Measurements from ENCODE around the gene RAN.
A peak's percentile ranks its signal among the peaks of the same experiment; 100 is the strongest.
"Not testable (repeated sequence)": the region's sequence is repeated elsewhere in the genome, so short reads cannot be mapped to it uniquely, and the experiment has no call there.

Gene RAN

DNA sequence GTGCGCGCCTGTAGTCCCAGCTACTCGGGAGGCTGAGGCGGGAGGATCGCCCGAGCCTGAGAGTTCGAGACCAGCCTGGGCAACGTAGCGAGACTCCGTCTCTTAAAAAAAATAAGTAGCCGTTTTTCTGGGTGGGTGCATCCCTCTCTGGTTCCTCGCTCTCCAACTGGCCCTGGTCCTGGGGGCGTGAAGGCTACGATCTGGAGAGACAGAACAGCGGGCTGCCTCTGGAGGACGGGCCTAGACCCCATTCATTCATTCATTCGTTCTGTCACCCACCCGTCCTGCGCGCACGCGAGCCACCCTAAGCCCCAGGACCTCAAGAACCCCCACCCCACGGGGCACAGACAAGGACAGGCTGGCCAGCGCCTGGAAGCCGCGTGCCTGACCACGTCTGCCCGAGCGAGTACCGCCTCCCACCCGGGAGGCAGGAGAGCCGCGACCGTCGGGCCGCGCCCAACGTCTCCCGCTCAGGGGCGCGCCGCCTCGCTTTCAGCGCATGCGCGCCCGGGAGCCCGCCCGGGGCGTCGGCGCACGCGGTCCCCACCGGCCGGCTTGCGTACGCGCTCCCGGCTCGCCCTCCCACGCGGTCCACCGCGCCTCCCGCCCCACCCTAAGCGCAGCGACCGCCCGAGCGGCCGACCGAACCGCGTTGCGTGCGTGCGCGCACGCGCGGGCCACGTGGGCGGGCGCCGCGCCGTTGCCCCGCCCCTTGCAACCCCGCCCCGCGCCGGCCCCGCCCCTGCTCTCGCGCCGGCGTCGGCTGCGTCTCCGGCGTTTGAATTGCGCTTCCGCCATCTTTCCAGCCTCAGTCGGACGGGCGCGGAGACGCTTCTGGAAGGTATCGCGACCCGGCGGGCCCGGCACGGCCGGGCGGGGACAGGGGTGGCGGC is at the start of gene RAN:
RAN (plus strand) TSS at position 781 of the 893 bp plus-strand sequence. CDS start 528 bp downstream, outside the sequence.
- peak; percentile 43 for DNase-seq

DNA sequence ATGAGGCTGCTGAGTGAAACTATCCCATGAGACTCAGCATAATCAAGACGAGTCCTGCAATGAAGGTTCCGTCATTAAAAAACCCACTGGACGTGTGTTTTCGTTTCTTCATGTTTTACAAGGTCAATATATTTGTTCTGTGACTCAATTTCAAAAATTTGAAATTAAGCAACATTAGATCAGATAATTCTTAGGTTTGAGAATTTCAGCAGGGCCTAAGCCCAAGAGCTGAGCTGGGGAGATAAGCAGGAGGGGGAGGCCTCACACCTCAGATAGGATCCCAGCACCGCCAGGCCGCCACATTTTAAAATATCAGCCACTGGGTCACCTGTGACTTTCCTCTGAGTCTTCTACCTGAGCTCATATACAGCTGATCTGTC is 46.1 kb upstream of the RAN start:
- DNase-seq, result no peak

DNA sequence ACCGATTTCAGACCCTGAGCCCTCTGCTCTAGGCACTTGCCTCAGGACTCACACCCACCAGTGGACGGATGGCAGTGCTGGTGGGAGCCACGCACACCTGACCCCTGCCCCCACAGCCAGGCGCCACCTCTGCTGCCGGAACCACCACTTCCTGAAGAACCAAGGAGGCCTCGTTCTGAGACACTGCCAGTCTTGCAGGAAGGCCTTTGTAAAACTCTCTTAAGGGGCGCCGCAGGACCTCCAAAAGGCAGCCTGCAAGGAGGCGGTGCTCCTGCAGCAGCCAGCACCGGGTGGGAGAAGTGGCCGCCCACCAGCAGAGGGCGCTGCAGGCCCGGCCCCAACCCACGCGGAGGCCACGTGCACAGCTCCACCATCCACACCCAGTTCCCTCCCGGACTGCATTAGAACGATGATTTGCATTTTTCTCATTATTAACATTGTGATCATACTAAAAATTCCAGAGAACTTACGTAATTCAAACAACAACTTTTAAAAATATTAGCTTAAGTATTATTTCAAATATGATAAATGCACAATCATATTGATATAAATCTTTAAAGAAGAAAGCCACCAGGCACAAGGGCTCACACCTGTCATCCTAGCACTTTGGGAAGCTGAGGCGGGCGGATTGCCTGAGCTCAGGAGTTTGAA is 45.6 kb upstream of the RAN start:
- DNase-seq, result no peak

DNA sequence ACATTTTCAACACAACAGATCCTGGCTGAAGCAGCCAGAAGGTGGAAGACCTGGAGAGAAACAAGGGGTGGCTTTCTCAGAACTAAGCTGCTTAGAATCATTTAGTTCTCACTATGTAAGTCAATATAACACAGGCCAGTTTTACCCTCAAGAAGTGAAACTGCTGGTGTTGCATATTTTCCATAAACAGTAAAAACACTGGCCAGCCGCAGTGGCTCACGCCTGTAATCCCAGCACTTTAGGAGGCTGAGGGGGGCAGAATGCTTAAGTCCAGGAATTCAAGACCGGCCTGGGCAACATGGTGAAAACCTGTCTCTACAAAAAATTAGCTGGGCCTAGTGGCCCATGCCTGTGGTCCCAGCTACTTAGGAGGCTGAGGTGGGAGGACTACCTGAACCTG is 44.4 kb upstream of the RAN start:
- DNase-seq, result no peak

DNA sequence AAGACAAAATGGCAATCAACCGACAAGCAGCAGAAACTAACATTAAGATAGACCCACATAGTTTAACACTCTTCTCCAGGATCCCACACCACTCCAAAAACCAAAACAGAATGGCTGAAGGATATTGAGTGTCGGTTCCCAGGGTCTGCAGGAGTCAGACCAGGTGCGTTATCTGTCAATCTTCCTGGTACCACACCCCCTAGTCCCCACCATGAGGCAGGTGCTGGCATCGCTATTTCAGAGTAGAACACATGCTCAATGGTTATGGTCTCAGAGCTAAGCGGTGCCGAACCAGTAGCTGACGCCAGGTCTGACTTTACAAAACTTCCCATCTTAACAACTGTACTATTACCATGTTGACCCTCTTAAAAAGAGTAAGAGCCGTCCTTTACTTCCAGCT is 43.0 kb upstream of the RAN start:
- DNase-seq, result no peak

DNA sequence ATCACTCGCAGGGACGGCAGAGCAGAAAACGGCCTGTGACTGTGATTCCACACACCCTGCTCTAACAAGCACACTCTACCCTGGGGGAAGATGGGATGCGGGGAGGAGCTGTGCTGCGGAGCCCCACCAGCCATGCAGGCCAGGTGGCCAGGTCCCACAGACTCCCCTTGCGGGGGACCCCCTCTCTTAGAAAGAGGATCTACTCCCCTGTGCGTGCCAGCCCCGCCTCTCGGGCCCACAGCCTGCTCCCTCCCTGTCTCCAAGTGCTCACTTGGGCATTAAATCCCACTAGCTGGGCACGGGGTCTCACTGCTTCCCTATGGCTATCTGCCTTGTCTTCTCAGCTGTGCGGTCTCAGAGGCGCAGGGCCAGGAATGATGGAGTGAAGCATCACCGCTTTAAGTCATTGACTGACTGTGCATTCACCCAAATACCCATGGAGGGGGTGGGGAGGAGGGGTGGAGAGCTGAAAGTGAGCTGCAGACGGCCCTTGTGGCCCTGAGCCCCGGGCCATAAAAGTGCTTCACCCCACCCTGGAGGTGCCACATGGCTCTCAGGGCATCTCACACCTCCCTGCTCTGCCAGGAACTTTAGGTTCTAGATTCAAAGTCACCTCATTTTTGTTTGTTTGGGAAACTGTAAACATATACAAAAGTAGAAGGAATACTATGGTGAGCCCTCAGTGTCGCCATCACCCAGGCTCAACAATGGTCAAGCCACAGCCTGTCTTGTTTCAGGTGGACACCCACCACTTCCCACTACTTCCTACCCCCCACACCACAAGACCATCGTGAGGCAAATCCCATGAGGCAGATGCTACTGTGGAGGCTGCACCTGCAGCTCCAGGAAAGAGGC is 42.2 kb upstream of the RAN start:
- DNase-seq, result no peak

DNA sequence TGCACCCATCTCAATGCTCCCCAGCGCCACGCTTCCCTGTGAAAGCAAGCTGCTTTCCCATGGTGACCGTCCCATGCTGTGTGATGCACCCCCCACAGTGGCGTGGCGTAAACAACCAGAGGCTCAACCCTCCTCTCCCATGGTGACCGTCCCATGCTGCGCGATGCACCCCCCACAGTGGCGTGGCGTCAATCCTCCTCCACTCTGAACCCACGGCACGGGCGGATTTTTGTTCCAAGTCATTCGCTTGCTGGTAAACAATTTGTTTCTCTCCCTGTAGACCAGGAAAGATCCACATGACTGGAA is 41.7 kb upstream of the RAN start:
- no peak for DNase-seq

DNA sequence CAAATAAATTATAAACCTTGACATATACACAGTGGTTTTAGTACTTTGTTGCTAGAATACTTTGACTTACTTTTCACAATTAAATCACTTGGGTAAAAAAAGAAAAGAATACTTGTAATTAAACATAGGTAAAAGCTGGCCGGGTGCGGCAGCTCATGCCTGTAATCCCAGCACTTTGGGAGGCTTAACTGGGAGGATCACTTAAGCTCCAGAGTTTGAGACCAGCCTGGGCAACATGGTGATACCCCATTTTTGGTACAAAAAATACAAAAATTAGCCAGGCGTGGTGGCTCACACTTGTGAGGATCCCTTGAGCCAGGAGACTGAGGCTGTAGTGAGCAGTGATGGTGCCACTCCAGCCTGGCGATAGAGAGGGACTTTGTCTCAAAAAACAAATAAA is 40.6 kb upstream of the RAN start:
- DNase-seq, result no peak

DNA sequence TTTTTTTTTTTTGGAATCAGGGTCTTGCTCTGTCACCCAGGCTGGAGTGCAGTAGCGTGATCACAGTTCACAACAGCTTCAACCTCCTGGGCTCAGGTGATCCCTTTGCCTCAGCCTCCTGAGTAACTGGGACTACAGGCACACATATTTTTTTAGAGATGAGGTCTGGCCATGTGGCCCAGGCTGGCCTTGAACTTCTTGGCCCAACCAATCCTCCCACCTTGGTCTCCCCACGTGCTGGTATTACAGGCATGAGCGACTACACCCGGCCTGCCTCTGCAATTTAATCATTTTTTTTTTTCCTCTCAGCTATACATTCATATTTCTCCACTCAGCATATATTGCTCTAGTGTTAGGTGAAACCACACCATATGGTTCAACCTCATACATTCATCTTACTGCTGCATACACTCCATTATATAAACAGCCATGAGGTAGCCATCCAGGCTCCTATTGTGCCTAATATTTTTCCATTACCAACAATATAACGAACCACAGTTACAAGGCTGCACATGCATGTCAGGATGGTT is 39.9 kb upstream of the RAN start:
- no peak for DNase-seq

DNA sequence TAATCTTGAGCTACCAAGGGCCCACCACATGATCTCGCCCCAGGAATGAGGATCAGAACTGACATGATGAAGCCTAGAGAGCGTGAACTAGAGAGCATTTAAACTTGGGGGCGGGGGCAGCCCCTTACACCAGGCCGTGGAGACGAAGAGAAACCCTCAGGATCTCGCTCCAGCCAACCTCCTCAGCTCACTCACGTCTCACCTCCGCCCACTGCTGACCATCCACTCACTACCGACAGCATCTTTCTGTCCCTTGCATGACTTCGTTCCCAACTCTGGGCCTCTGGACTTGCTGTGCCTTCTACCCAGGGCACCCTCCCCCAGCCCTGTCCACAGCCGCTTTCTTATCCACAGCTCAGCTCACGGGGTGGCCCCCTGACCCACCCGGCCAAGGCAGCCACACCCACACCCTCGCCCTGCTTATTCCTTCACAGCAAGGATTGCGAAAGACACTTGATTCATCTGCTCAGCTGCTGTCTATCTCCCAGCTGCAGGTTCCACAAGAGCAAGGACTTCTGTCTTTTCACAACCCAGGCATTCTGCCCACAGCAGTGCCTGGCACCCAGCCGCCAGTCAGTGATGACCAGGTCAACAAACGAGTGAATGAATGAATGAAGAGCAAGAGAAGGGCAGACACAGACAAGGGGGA is 39.2 kb upstream of the RAN start:
- no peak for DNase-seq

DNA sequence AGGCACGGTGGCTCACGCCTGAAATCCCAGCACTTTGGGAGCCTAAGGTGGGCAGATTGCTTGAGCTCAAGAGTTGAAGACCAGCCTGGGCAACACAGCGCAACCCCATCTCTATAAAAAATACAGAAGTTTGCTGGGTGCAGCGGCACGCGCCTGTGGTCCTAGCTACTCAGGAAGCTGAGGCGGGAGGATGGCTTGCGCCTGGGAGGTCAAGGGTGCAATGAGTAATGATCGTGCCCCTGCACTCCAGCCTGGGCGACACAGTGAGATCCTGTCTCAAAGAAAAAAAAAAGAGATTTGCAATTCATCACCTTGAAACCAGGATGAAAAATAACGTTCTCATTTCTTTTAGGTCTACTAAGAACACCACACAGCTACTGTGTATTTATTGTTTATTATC is 36.9 kb upstream of the RAN start:
- no peak for DNase-seq

DNA sequence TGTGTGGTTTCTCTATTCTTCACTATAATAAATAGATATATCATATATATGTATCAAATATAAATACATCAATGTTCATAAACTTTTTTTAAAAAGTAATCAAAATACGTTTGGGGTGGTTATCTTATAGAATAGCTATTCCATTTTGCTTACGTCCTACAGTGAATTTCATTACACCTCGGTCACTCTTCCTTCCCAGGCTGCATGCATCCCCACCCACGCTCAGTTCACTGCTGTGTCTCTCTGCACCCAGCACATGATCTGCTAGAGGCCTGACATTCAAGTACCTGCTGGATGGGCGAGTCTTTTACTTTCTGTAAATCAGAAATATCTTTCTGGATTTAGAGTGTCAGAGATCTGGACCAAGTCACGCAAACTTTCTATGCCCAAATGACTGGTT is 36.4 kb upstream of the RAN start:
- no peak for DNase-seq

DNA sequence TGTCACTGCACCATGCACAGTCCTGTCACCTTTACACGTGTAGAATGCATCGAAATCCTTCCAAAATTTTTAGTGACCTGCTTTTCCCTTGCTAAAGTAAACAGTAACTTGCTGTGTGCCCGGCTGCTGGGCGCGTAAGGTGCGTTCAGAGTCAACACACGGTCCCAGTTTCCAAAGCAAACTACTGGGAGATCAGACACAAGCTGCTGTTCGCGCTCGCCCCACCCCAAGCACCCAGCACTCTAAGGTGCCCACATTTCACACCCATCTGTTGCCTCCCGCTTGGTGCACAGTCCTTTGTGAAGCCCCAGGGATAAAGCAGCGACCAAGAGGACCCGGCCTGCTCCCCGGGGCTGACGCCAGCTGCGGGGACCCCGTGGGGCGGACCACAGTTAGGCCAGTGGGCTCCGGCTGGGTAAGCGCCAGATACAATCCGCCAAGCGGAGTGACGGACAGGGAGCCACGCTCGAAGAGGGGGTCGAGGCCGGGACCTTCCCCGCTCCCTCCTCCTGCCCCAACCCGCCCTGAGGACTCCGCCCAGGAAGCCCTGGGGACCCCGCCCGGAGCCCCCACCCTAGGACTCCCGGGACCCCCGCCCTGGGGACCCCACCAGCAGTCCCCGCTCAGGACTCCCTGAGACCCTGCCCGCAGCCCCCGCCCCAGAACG is 33.4 kb upstream of the RAN start:
- no peak for DNase-seq

DNA sequence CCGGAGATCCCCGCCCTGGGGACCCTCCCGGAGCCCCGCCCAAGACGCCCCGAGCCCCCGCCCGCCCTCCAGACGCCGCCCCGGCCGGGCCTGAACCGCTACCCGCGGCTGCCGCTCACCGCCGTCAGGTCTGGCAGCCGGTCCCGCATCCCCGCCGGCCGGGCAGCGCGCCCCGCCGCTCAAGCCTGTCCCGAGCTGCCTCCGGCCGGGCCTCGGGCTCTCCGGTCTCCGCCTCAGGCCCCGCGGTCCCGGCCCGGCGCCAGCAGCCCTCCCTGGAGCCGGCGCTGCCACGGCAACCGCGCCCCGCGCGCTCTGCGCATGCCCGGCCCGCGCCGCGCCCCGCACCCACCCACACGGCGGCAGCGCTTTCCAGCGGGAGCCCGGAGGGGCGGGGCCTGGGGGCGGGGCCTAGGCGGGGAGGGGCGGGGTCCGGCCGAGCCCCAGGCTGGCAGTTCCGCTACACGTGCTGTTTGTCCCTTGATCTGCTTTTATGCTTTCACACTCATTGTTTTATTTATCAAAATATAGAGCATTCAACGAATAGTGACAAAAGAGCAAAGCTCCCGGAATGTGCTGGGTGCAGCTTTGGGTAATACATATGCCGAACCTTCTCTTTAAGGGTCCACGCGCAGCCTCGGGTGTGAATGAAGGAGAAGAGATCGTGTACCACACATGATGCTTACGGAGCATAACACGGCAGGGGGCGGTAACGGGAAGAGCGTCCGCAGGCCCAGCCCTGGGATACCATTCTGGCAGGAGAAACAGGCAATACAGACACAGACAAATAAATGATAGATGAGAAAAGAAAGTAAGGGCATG is 32.7 kb upstream of the RAN start, which contains the start of gene STX2:
STX2 (minus strand) TSS at position 300 of the 819 bp plus-strand sequence; CDS start at position 149, 151 bp downstream.
- peak; percentile 40 for DNase-seq

DNA sequence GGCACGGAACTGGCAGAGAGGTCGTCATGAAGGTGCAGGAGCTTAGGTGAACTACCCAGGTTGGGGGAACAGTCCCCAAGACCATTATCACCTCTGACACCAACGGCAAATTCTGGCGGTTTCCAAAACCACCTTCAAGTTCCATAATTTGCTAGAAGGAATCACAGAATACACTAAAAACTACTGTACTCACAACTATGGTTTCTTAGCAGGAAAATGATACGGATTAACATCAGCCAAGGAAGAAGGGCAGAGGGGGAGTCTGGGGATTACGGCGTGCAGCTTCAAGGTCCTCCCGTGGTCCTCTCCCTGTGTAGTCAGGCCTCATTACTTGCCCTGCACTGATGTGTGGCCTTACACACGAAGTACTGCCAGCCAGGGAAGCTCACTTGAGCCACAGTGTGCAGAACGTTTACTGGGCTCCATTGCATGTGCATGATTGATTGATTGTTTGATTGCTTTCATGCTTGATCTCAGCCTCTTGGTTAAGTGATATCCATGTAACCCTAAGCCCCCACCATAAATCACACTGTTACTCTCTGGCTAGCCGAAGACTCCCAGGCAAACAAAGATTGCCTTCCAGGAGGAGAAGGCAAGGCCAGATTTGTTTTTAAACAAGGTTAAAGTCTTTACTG is 32.0 kb upstream of the RAN start:
- no peak for DNase-seq

DNA sequence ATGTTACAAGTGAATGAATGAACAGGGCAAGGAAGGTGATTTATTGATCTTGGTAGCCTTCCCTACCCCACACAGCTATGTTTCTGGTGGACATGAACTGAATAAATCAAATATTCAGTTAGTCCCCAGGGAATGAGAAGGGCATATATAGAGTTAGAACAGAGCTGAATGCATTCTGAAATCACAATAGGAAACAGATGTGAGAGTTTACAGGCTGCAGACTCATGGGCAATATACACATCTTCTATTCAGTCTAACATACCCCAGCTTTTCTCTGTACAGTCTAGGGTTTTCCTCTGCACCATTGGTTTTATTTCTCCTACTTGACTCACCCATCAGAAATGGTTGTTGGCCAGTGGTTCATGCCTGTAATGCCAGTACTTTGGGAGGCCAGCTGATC is 25.5 kb upstream of the RAN start:
- DNase-seq, result no peak

DNA sequence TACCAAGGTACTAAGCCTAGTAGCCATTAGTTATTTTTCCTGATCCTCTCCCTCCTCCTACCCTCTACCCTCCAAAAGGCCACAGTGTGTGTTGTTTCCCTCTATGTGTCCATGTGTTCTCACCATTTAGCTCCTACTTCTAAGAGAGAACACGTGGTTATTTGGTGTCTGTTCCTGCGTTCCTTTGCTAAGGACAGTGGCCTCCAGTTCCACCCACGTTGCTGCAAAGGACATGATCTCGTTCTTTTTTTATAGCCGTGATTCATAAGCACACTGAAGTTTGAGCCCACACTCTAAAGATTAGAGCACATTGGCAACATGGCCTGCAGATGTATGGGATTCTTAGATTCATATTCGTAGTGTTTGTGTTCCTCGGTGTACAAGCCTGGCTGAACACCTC is 24.8 kb upstream of the RAN start:
- no peak for DNase-seq

DNA sequence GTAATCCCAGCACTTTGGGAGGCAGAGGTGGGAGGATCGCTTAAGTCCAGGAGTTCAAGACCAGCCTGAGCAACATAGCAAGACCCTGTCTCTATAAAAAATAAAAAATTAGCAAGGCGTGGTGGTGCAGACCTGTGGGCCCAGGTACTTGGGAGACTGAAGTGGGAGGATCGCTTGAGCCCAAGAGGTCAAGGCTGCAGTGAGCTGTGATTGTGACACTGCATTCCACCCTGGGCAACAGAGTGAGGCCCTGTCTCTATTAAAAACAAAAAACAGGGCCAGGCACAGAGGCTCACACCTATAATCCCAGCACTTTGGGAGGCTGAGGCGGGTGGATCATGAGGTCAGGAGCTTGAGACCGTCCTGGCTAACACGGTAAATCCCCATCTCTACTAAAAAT is 23.8 kb upstream of the RAN start:
- DNase-seq, result not testable (repeated sequence)

DNA sequence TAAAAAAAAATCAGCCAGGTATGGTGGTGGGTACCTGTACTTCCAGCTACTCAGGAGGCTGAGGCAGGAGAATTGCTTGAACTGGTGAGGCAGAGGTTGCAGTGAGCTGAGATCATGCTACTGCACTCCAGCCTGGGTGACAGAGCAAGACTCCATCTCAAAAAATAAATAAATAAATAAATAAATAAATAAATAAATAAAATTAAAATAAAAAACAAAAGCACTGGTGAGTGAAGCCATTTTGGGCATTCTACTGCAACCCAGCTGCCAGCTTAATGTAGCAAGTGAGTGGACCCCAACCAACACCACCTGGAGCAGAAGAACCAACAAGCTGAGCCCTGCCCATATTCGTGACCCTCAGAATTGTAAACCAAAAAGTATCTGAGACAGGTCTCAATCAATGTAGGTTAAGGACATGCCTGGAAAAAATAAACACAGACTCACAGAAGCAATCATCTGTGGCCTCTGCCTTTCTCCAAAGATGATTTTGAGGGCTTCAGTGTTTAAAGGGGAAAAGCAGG is 23.0 kb upstream of the RAN start:
- DNase-seq, result not testable (repeated sequence)
